SK-N-SH (cell line): ENCODE measurements around the gene ZGLP1. TPM values are rescaled to one million over a fixed set of nuclear protein-coding genes. Genes with fewer than 3 reads are reported as not detected.

Source experiments
- CTCF ChIA-PET: fragments of 300-600, 350-600 bp; formaldehyde crosslinking; extraction: SDS; loops from one replicate; lab custom pipeline; 2021; lab: Yijun Ruan, JAX
- POLR2A ChIA-PET: fragments of 350-600 bp; sonication (Branson Sonifier 250); formaldehyde crosslinking; extraction: SDS; loops from one replicate; lab custom pipeline; 2020; ENCODE audit warnings: antibody characterized with exemption, inconsistent platforms; lab: Yijun Ruan, JAX
- DNase-seq: peaks from one replicate; pipeline ENCODE4 v3.0.0; 2012
- H2AFZ ChIP-seq: fragments of 200-600 bp; sonication (generic); 2 replicates; pipeline ENCODE4 v1.8.1; 2016; ENCODE audit warnings: antibody characterized with exemption, mild to moderate bottlenecking, low read depth
- H3F3A ChIP-seq: fragments of 200-600 bp; sonication (generic); replicated peaks from 2 replicates; pipeline ENCODE3; 2016; ENCODE audit warnings: antibody characterized with exemption, mild to moderate bottlenecking; ENCODE audit not compliant: insufficient read depth
- H3K27ac ChIP-seq, 2 experiments: fragments of 200-500 bp in 1 of 2; fragments of 200-600 bp in 1 of 2; sonication (Bioruptor generic) in 1 of 2; sonication (generic), shearing (Covaris generic) in 1 of 2; 2 replicates each; pipeline versions ENCODE4 v1.5.1 to v1.6.1; 2014 to 2016; ENCODE audit warnings: low read depth in 2 of 2, inconsistent platforms in 1 of 2, low read length in 1 of 2, mild to moderate bottlenecking in 1 of 2, mixed read lengths in 1 of 2
- H3K27me3 ChIP-seq: fragments of 200-600 bp; sonication (generic), shearing (Covaris generic); 2 replicates; pipeline ENCODE4 v1.6.1; 2016; ENCODE audit warnings: mixed run types; ENCODE audit not compliant: insufficient read depth
- H3K36me3 ChIP-seq, 2 experiments: fragments of 200-500 bp in 1 of 2; fragments of 200-600 bp in 1 of 2; sonication (Bioruptor generic) in 1 of 2; sonication (generic) in 1 of 2; replicated peaks in 1 of 2; 2 replicates each; pipeline versions ENCODE3 to v1.5.1; 2014 to 2016; ENCODE audit warnings: low read length in 1 of 2, mild to moderate bottlenecking in 1 of 2; ENCODE audit not compliant: insufficient read depth in 2 of 2, control insufficient read depth in 1 of 2
- H3K4me1 ChIP-seq, 2 experiments: fragments of 200-500 bp in 1 of 2; fragments of 200-600 bp in 1 of 2; sonication (Bioruptor generic) in 1 of 2; sonication (generic), shearing (Covaris generic) in 1 of 2; 2 replicates each; pipeline versions ENCODE4 v1.5.1 to v1.6.1; 2014 to 2016; ENCODE audit warnings: low read depth in 1 of 2, low read length in 1 of 2, mixed run types in 1 of 2; ENCODE audit not compliant: insufficient read depth in 2 of 2, control insufficient read depth in 1 of 2
- H3K4me2 ChIP-seq: fragments of 200-600 bp; sonication (generic), shearing (Covaris generic); 2 replicates; pipeline ENCODE4 v1.6.1; 2017; ENCODE audit warnings: mixed run types
- H3K4me3 ChIP-seq, 2 experiments: fragments of 200-500 bp in 1 of 2; fragments of 200-600 bp in 1 of 2; sonication (Bioruptor generic) in 1 of 2; sonication (generic), shearing (Covaris generic) in 1 of 2; 2 replicates each; pipeline versions ENCODE4 v1.5.1 to v1.8.1; 2014 to 2016; ENCODE audit warnings: low read depth in 2 of 2, inconsistent platforms in 1 of 2, low read length in 1 of 2, mild to moderate bottlenecking in 1 of 2, mixed read lengths in 1 of 2, moderate library complexity in 1 of 2
- H3K79me2 ChIP-seq: fragments of 200-600 bp; sonication (generic); 2 replicates; pipeline ENCODE4 v1.8.1; 2017; ENCODE audit warnings: mild to moderate bottlenecking; ENCODE audit not compliant: insufficient read depth
- H3K9ac ChIP-seq: fragments of 200-600 bp; sonication (generic); 2 replicates; pipeline ENCODE4 v1.6.1; 2017; ENCODE audit warnings: mixed run types
- H3K9me2 ChIP-seq: fragments of 200-600 bp; sonication (generic); 2 replicates; pipeline ENCODE4 v1.6.1; 2017; ENCODE audit warnings: mixed run types
- H3K9me3 ChIP-seq: fragments of 200-600 bp; sonication (generic); 2 replicates; pipeline ENCODE4 v1.6.1; 2017; ENCODE audit warnings: mixed run types, mild to moderate bottlenecking, moderate library complexity
- H4K20me1 ChIP-seq: fragments of 200-600 bp; sonication (generic); 2 replicates; pipeline ENCODE4 v1.6.1; 2017; ENCODE audit warnings: mild to moderate bottlenecking, mixed run types; ENCODE audit not compliant: insufficient read depth
- CHD2 ChIP-seq: fragments of 150-350 bp; IDR thresholded peaks from 2 replicates; pipeline ENCODE4 v1.6.1; 2018; ENCODE audit warnings: low read length; ENCODE audit not compliant: partially characterized antibody
- EP300 ChIP-seq, 2 experiments: IDR thresholded peaks; 2 replicates each; pipeline versions ENCODE4 v1.4.0 to v1.6.1; 2012; ENCODE audit warnings: borderline replicate concordance in 1 of 2, low read depth in 1 of 2, low read length in 1 of 2
- FOXJ3 ChIP-seq: sonication (generic); formaldehyde crosslinking; IDR thresholded peaks from 2 replicates; pipeline ENCODE4 v1.5.1; 2020; ENCODE audit warnings: mild to moderate bottlenecking, missing genetic modification reagents
- GABPA ChIP-seq: IDR thresholded peaks from 2 replicates; pipeline ENCODE4 v1.4.0; 2012; ENCODE audit warnings: low read depth, mild to moderate bottlenecking
- MEF2A ChIP-seq: IDR thresholded peaks from 2 replicates; pipeline ENCODE4 v1.4.0; 2012; ENCODE audit warnings: low read depth, borderline replicate concordance
- MXI1 ChIP-seq: IDR thresholded peaks from 2 replicates; pipeline ENCODE4 v1.6.1; 2012; ENCODE audit warnings: mild to moderate bottlenecking, low read depth, low read length, improper control_type of control experiment
- REST ChIP-seq: IDR thresholded peaks from 2 replicates; pipeline ENCODE4 v1.6.1; 2012; ENCODE audit warnings: mild to moderate bottlenecking, low read depth, low read length, moderate library complexity
- SIN3A ChIP-seq: IDR thresholded peaks from 2 replicates; pipeline ENCODE4 v1.6.1; 2012; ENCODE audit warnings: low read depth, mild to moderate bottlenecking, low read length, moderate library complexity, borderline replicate concordance
- SMC3 ChIP-seq: IDR thresholded peaks from 2 replicates; pipeline ENCODE4 v1.6.1; 2012; ENCODE audit warnings: low read depth, low read length, improper control_type of control experiment
- TAF1 ChIP-seq: IDR thresholded peaks from 2 replicates; pipeline ENCODE4 v1.6.1; 2012; ENCODE audit warnings: low read depth, mild to moderate bottlenecking, low read length, moderate library complexity, borderline replicate concordance
- TCF12 ChIP-seq: IDR thresholded peaks from 2 replicates; pipeline ENCODE4 v1.4.0; 2012
- TEAD4 ChIP-seq: IDR thresholded peaks from 2 replicates; pipeline ENCODE4 v1.4.0; 2012; ENCODE audit warnings: mild to moderate bottlenecking, borderline replicate concordance; ENCODE audit not compliant: insufficient read depth
- WGBS: methylation state at CpG from one replicate; pipeline ENCODE4 v1.1.6; 2017; ENCODE audit warnings: low lambda C conversion rate; 5-methylcytosine and 5-hydroxymethylcytosine counted together
- polyA plus RNA-seq, 3 experiments: library from polyadenylated mRNA; depleted of rRNA; stranded (reverse); fragments of >200 nt; gene quantifications; 2 replicates each; pipeline ENCODE4 v1.2.3, GENCODE V29; 2012

ZGLP1 gene
- polyA plus RNA-seq, 1 of the 3 experiments (the other 2 are of a cell fraction): 1.8 TPM

- TF ChIP-seq MXI1 (no peak), TAF1 (no peak), SIN3A (no peak), TCF12 (no peak), TEAD4 (no peak), GABPA (no peak), FOXJ3 (CRISPR knock-in tag) (no peak), REST (no peak)
- TF ChIP-seq, all 33 proteins: peak for 0
- Histone ChIP-seq H3K9ac (no peak overlapping the region), H3F3A (peaks cover 6% of the 10 kb centered on the region), H2AFZ (no peak overlapping the region), H3K27ac (no peak overlapping the region), H3K27me3 (no peaks in the 10 kb centered on the region), H3K4me1 (peaks cover 0 to 17% of the 10 kb centered on the region in 2 experiments; a peak in 1 of 4 replicates), H3K36me3 (peaks cover 0 to 38% of the 10 kb centered on the region in 2 experiments), H4K20me1 (no peaks in the 10 kb centered on the region), H3K9me3 (no peaks in the 10 kb centered on the region), H3K79me2 (peaks cover 12% of the 10 kb centered on the region; the same call in 1 of the 2 replicates), H3K4me3 (no peak overlapping the region), H3K9me2 (no peaks in the 10 kb centered on the region), H3K4me2 (no peak overlapping the region)
- WGBS: 92% methylated on average over 10 of the region's 13 CpGs
- CTCF ChIA-PET: interaction anchor here (1.2 kb wide), 1 partner anchor 29 kb away, joined by 3 read pairs; the partner anchor contains the start of gene ICAM5
- POLR2A ChIA-PET: no interaction called here
- DNase-seq: no peak
Measured at GRCh38 chr19:10318807-10319682, 9.4 kb upstream of the ZGLP1 start.

- Histone ChIP-seq H3K4me2 (no peak overlapping the region), H2AFZ (no peak overlapping the region), H3K79me2 (peaks cover 12% of the 10 kb centered on the region; the same call in 1 of the 2 replicates), H3K27me3 (no peaks in the 10 kb centered on the region), H3F3A (peaks cover 6% of the 10 kb centered on the region), H4K20me1 (no peaks in the 10 kb centered on the region), H3K9me3 (no peaks in the 10 kb centered on the region), H3K9me2 (no peaks in the 10 kb centered on the region), H3K9ac (no peak overlapping the region), H3K27ac (no peak overlapping the region), H3K4me1 (peaks cover 0 to 17% of the 10 kb centered on the region in 2 experiments; a peak in 1 of 4 replicates), H3K36me3 (peaks cover 4 to 36% of the 10 kb centered on the region in 2 experiments), H3K4me3 (no peak overlapping the region)
- POLR2A ChIA-PET: no interaction called here
- no peak for TF ChIP-seq CHD2
- no peak for TF ChIP-seq SMC3
- TF ChIP-seq EP300 (IDR thresholded peaks at IDR 0.05; ENCODE audit: borderline replicate concordance in 1 of 2, low read depth in 1 of 2, low read length in 1 of 2): no peak
- no peak for TF ChIP-seq MEF2A
- no peak for TF ChIP-seq REST
- no peak for TF ChIP-seq SIN3A
- CTCF ChIA-PET: interaction anchor here (1.2 to 3.2 kb wide), 3 partner anchors 26 to 48 kb away, joined by 3 to 16 read pairs (median 6); partner anchors contain the start of genes ICAM1 and ICAM5
- 94% methylated on average over 13 of the region's 15 CpGs for whole genome bisulfite sequencing
- no peak for DNase-seq
Measured at GRCh38 chr19:10317857-10318462, 8.3 kb upstream of the ZGLP1 start.
